GM21423 (cell line): ENCODE measurements around the gene CLSTN3.
"Not testable (repeated sequence)": the region's sequence is repeated elsewhere in the genome, so short reads cannot be mapped to it uniquely, and the experiment has no call there.

Source experiments
- ATAC-seq: cut with Tn5 transposase; IDR thresholded peaks from one replicate; pipeline ENCODE4 v1.9.1; 2021; ENCODE audit warnings: mild to moderate bottlenecking, moderate library complexity; ENCODE audit not compliant: unreplicated experiment

The CLSTN3 gene

DNA sequence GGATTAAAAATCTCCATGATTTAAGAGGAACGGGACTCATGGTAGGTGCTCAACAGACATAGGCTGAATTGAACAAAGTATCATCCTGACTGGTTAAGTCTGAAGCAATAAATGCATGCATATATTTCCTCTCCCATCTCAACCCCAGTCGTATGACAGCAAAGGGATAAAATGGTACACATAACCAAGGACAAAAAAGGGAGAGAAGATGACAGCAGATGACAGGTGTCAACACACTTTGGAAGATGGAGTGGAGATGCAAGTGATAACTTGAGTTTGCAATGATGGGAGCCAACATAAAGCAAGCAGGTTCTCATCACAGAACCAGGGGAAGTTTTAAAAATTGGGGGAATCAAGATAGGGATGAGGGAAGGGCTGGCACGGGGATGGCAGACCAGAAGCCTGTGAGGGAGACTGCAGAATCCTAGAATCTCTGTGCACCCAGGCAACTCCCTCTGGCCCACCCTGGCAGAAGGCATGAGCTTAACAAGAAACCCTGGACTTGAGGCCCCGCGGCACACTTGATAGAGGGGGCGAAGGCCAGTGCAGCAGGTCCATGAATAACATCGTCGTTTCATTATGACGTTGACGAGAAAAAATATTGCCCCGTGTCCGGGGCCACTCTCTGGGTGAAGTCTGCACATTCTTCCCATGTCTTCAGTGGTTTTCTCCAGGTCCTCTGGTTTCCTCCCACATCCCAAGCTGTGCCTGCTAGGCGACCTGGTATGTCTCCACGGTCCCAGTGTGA lies 26.2 kb upstream of the CLSTN3 start:
- no peak for ATAC-seq

- ATAC-seq = no peak
Measured at GRCh38 chr12:7106082-7106481, 24.1 kb upstream of the CLSTN3 start.

DNA sequence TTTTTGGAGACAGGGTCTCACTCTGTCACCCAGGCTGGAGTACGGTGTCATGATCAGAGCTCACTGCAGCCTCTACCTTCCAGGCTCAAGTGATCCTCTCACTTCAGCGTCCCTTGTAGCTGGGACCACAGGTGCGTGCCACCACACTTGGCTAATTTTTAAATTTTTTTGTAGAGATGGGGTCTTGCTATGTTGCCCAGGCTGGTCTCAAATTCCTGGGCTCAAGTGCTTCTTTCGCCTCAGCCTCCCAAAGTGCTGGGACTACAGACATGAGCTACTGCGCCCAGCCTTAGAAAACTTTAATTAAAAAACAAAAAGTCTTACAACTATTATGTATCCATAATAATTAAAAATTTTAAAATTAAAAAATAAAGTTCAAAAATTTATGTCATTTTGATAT lies 23.0 kb upstream of the CLSTN3 start:
- not testable (repeated sequence) for ATAC-seq

DNA sequence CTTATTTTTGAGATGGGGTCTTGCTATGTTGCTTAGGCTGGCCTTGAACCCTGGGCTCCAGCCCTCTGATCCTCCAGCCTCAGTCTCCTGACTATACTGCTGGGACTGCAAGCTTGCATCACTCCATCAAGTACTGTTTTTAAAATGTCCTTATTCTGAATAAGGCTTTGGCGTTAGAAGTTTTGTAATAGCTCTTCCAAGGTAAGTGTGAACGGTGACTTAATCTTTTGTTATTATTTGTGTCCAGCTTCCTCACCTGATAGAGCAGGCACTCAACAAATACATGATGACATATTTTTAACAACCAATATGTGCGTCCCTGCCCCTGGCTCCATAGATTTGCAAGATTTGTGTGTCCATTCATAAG lies 22.6 kb upstream of the CLSTN3 start:
- no peak for ATAC-seq

DNA sequence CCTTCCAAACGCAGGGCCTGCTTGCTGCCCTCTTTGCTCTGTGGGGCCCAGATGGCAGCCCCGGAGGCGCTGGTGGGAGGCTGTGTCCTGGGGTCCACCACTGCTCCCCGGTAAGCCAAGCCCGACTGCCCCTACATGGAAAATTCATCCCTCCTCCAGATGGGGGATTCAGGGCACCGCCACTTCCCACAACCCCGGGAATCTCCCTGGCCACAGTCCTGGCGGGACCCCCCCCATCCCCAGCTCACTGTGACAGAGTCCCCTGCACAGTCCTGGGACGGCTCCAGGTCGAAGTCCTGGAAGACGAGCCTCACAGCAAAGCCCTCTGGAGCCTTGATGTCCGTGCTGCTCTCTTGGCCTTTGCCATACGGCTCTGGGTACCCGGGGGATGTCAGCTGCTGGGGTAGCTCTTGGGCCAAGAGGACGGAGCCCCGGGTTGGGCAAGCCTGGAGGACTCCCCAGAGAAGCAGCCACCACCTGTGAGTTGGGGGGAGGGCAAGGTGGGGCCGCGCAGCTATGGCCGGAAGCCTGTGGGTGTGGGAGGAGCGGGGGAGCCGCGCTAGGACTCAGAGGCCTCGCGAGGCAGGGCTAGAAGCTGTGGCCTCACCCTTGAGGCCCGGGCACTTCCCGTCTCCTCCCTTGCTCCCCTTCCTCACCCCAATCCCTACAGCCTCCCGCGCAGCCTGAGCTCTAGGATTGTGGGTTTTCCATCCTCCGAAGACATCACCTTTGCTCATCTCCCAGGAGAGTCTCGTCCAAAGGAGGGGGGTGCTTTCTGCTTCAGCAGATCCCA lies 22.0 kb upstream of the CLSTN3 start:
- ATAC-seq = peak; percentile 86

- ATAC-seq = no peak
Measured at GRCh38 chr12:7108796-7109571, 21.2 kb upstream of the CLSTN3 start, which contains the start of gene C1RL. C1RL (minus strand) TSS chr12:7109214; CDS start chr12:7109180, 34 bp downstream.

- no peak for ATAC-seq
Measured at GRCh38 chr12:7109572-7109920, 20.6 kb upstream of the CLSTN3 start.

GRCh38 chr12:7110661-7111060 lies 19.5 kb upstream of the CLSTN3 start:
- ATAC-seq = no peak

DNA sequence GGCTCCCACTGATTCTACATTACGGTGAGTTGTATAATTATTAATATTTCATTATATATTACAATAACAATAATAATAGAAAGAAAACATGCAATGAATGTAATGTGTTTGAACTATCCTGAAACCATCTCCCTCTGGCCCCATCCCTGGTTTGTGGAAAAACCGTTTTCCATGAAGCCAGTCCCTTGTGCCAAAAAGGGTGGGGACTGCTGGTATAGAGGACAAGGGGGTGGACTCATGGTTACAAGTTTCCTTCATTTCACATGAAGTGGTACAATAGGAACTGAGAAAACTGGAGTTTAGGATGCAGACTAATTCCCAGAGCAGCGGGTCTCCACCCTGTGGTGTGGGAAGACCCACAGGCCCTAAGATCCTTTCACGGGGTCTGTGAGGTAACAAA lies 18.1 kb upstream of the CLSTN3 start:
- no peak for ATAC-seq

DNA sequence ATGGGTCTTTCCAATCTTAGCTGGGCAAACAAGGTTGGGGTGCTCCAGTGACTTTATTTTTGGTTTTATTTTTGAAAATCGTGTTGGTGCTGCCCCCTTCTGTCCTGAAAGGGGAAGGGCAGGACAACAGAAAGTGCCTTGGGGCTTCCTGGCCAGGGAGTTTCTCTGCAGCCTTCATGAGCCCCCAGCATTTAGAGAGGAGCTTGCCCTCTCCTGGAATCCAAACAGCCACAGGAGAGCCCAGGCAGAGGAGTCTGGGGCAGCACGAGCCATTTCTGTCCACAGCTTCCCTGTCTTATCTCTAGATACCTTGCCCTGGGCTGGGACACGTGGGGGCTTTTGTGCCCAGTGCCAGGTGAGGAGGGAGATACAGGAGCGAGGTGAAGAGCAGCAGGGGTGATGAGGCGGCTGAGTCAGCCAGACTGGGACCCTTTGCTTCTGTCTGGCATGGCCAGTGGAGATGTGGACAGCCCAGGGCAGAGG lies 16.7 kb upstream of the CLSTN3 start:
- no peak for ATAC-seq

DNA sequence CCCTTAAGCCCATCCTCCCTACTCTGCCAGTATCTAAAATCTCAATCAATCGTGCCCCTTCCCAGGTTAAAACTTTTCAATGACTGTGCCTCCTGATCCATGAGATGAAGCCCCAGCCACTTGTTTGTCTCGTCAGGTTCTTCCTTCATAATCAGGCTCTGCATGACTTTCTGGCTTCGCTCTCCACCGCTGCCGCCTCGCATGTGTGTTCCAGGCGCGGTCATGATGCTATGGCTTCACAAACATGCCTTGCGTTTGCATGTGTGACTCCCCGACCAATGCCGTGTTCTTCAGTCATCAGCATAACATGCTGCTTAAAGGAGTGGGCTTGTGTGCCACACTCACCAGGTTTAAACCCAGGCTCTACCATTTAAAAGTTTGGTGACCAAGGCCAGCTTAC lies 16.2 kb upstream of the CLSTN3 start:
- ATAC-seq = no peak

DNA sequence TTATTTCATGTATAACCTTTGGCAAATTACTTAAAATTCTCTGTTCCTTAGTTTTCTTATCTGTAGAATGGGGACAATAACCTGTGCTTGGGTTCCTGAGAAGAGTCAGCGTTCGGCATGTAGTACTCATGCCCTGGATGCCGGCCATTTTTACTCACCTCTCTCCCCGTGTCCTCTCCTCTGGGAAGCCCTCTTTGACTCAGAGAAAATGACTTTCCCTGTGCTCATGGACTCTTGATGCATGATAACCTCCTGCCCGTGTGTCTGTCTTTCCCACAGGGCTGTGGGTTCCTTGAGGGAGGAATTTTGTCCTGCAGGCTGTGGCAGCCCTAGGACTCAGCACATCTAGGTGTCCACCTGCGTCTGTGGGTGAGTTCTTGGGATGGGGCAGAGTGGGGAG lies 15.3 kb upstream of the CLSTN3 start:
- no peak for ATAC-seq

- no peak for ATAC-seq
Measured at GRCh38 chr12:7116196-7116595, 14.0 kb upstream of the CLSTN3 start.

DNA sequence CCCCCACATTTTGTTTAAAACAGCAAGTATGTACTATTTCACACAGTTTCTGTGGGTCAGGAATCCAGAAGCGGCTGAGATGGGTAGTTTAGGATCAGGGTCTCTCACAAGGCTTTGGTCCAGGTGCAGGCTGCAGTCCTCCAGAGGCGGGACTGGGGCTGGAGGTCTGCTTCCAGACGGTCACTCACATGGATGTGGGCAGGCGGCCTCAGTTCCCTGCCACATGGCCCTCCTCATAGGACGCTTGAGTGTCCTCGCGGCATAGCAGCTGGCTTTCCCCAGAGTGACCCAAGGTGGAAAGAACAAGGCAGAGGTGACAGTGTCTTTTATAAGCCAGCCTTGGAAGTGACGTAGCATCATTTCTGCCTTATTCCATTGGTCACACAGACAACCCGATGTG lies 13.3 kb upstream of the CLSTN3 start:
- no peak for ATAC-seq

GRCh38 chr12:7117670-7118069 lies 12.5 kb upstream of the CLSTN3 start:
- no peak for ATAC-seq

GRCh38 chr12:7118881-7119280 lies 11.3 kb upstream of the CLSTN3 start:
- no peak for ATAC-seq

DNA sequence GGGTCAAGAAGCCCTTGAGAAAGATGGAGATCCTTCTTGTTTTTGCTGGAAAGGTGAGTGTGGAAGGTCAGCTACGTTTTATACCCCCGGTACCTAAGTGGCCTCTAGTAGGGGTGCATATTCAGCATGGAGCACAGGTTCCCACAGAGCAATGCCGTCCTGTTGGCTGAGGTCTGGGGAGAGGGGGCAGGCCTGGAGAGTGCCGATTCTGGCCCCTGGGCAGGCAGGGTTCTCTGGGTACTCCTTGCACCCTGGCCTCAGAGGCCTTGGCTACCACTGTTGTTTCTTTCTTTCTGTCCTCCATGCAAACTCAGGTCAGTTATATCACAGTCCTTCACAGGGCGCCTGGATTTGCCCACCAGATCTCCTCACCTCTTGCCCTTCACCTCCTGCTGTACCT lies 10.0 kb upstream of the CLSTN3 start:
- ATAC-seq = no peak

- no peak for ATAC-seq
Measured at GRCh38 chr12:7121324-7121723, 8.8 kb upstream of the CLSTN3 start.

DNA sequence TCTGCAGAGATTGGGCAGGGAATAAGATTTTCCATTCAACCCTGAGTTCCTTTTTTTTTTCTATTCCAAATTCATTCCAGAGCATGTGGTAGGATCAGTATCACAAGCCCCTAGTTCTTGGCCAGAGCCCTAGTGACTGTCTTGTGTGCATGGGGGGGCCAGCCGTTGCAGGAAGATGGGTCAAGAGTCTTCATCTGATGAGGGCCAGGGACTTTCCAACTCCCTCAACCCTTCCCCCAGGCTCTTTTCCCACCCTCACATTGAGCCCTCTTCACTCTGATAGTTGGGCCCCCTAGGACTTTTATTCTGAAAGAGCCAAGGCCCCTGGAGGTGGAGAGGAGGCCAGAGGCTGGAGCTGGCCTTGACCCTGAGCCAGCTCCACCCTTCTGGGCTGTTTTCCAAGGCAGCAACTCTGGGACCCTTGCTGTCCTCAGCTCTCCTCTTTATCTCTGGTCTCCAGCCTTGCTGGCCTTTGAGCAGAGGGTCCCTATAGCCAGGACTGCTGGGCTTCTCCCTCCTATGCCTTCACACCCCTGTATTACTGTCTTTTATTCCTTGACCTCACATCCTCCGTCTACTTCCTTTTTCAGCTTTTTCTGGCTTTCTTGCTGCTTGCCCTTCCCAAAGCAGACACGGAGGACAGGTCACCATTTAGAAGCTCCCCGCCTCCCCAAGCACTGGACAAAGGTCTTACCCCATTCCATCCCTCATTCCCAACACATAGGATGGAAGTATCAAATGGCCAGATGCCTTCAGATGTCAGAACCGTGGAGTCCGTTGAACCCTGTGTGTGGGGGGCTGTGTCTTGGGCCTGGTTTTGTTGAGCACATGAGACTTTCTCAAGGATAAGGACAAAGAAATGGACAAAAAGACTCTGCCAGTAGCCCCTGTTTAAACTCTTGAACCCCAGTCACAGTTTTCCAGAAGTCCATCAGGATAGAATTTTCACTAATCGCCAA lies 7.1 kb upstream of the CLSTN3 start:
- no peak for ATAC-seq

- no peak for ATAC-seq
Measured at GRCh38 chr12:7123806-7124522, 6.2 kb upstream of the CLSTN3 start.
